Measurements from ENCODE around the gene HOXC9.

Gene HOXC9

GRCh38 chr12:53989227-53990113, 10.5 kb upstream of the HOXC9 start:
- DNase-seq: no peak

- no peak for DNase-seq
Observed at GRCh38 chr12:53990311-53991076, 9.5 kb upstream of the HOXC9 start.

- DNase-seq: no peak
Observed at GRCh38 chr12:53991077-53991460, 8.9 kb upstream of the HOXC9 start.

GRCh38 chr12:53992377-53992889, 7.5 kb upstream of the HOXC9 start:
- no peak for DNase-seq

GRCh38 chr12:53993162-53994008, 6.6 kb upstream of the HOXC9 start:
- DNase-seq: no peak

- no peak for DNase-seq
Observed at GRCh38 chr12:53994009-53994263, 6.0 kb upstream of the HOXC9 start.

GRCh38 chr12:53994264-53995001, 5.5 kb upstream of the HOXC9 start:
- no peak for DNase-seq

GRCh38 chr12:53995002-53995377, 5.0 kb upstream of the HOXC9 start:
- DNase-seq: no peak

- DNase-seq: no peak
Observed at GRCh38 chr12:53995378-53996239, 4.4 kb upstream of the HOXC9 start.

- no peak for DNase-seq
Observed at GRCh38 chr12:53996240-53997203, 3.4 kb upstream of the HOXC9 start.

- no peak for DNase-seq
Observed at GRCh38 chr12:53997204-53998109, 2.5 kb upstream of the HOXC9 start.

GRCh38 chr12:53998110-53998899, 1.7 kb upstream of the HOXC9 start:
- no peak for DNase-seq

GRCh38 chr12:53998900-53999236, 1.1 kb upstream of the HOXC9 start:
- no peak for DNase-seq

- no peak for DNase-seq
Observed at GRCh38 chr12:53999559-54000115, 324 bp upstream of the HOXC9 start.

GRCh38 chr12:54001283-54002187, 1.6 kb downstream of the HOXC9 start:
- no peak for DNase-seq

GRCh38 chr12:54002278-54002914, 2.4 kb downstream of the HOXC9 start:
- no peak for DNase-seq

All from CD4-positive, alpha-beta T cell treated with Interleukin-15 for 1 hour (primary cell).